Activated B cell treated with CpG ODN at 0.5 μM for 24 hours (primary cell): ENCODE data around the gene BPIFB2. TPM values are rescaled to one million over a fixed set of nuclear protein-coding genes. Genes with fewer than 3 reads are reported as not detected.
A peak's percentile ranks its signal among the peaks of the same experiment; 100 is the strongest.

Experiments used
- ATAC-seq: fragments of 200-7000 bp; cut with Tn5 transposase; one replicate; pipeline ENCODE4 v1.10.0; 2021; ENCODE audit warnings: low read depth, mild to moderate bottlenecking, moderate library complexity
- CTCF ChIA-PET: fragments of 350-600 bp; sonication (Branson Sonifier 250); formaldehyde crosslinking; loops from one replicate; lab custom pipeline; 2021; ENCODE audit warnings: antibody characterized with exemption; lab: Charles Lee
- POLR2A ChIA-PET: fragments of 350-600 bp; sonication (Branson Sonifier 250); formaldehyde crosslinking; loops from one replicate; lab custom pipeline; 2021; ENCODE audit warnings: antibody characterized with exemption; lab: Charles Lee
- DNase-seq: peaks from one replicate; pipeline ENCODE4 v3.0.0; 2022
- H3K27ac Mint-ChIP-seq: one replicate; pipeline ENCODE4 v1.8.0; 2020; ENCODE audit warnings: mixed read lengths
- H3K27me3 Mint-ChIP-seq: one replicate; pipeline ENCODE4 v1.8.0; 2021; ENCODE audit warnings: mixed read lengths
- H3K36me3 Mint-ChIP-seq: one replicate; pipeline ENCODE4 v1.8.0; 2021; ENCODE audit warnings: low read depth, mixed read lengths
- H3K4me1 Mint-ChIP-seq: one replicate; pipeline ENCODE4 v1.8.0; 2021; ENCODE audit warnings: mixed read lengths
- H3K4me3 Mint-ChIP-seq: one replicate; pipeline ENCODE4 v1.8.0; 2020; ENCODE audit warnings: mild to moderate bottlenecking, mixed read lengths
- H3K9me3 Mint-ChIP-seq: one replicate; pipeline ENCODE4 v1.8.0; 2020; ENCODE audit warnings: mixed read lengths
- intact Hi-C: fragments of 100-400 bp; cut with micrococcal nuclease; formaldehyde crosslinking; loops from one replicate; pipeline ENCODE4 v1.15.1; 2024
- total RNA-seq: library from RNA; stranded (reverse); gene quantifications from 2 replicates; pipeline ENCODE4 v1.2.3, GENCODE V29; 2022
- TF ChIP-seq, protein P1 (sequence below): fragments of 200-600 bp; IDR thresholded peaks from one replicate; pipeline ENCODE4 v1.8.0; 2022; ENCODE audit warnings: antibody characterized with exemption, mild to moderate bottlenecking

Gene BPIFB2
- total RNA-seq, 1 donor from 2014 or later, result not detected

DNA sequence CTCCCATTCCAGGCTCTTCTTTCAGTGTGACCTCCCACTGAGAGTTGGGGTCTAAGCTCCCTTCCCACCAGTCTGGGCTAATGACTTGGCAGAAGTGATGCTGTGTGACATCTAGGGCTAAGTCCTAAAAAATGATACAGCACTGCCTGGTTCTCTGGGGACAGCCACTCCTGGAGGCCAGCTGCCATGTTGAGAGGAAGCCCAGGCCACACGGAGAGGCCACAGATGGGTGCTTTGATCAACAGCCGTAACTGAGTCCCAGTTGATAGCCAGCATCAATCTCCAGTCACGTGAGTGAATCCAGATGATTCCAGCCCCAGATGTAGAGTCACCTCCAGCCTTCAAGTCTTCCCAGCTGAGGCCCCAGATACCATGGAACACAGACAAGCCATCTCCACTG is 17.1 kb upstream of the BPIFB2 start:
- intact Hi-C loops, result no loop called here
- CTCF ChIA-PET, result no interaction called here

DNA sequence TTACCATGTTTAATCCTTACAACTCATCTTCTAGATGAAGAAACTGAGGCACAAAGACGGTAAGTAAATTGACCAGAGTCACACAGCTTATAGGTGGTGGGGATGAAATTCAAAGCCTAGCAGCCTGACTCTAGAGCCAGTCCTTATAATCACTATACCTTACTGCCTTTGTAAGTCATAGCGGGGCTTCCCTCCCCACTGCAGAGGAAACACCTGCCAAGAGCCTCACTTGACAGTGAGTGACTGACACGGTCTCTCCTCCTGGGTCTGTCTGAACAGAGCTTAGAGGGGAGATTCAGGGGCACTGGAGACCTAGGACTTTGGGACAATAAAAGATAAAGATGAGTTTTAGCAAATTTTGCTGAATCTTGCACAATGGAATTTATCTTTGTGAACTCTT is 16.1 kb upstream of the BPIFB2 start:
- Mint-ChIP-seq H3K4me1 (peaks cover 23% of the 10 kb centered on the region), H3K9me3 (peaks cover 7% of the 10 kb centered on the region), H3K4me3 (peak overlapping the region; percentile 24), H3K27ac (peak overlapping the region; percentile 26), H3K27me3 (peaks cover 3% of the 10 kb centered on the region), H3K36me3 (no peaks in the 10 kb centered on the region)
- TF ChIP-seq, protein P1, sequence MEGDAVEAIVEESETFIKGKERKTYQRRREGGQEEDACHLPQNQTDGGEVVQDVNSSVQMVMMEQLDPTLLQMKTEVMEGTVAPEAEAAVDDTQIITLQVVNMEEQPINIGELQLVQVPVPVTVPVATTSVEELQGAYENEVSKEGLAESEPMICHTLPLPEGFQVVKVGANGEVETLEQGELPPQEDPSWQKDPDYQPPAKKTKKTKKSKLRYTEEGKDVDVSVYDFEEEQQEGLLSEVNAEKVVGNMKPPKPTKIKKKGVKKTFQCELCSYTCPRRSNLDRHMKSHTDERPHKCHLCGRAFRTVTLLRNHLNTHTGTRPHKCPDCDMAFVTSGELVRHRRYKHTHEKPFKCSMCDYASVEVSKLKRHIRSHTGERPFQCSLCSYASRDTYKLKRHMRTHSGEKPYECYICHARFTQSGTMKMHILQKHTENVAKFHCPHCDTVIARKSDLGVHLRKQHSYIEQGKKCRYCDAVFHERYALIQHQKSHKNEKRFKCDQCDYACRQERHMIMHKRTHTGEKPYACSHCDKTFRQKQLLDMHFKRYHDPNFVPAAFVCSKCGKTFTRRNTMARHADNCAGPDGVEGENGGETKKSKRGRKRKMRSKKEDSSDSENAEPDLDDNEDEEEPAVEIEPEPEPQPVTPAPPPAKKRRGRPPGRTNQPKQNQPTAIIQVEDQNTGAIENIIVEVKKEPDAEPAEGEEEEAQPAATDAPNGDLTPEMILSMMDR, result no peak
- intact Hi-C loops, result no loop called here
- POLR2A ChIA-PET, result interaction anchor here (0.7 to 2.7 kb wide), 3 partner anchors 17 to 21 kb away, joined by 3 to 18 read pairs (median 4); no protein-coding TSS in a partner anchor
- DNase-seq, result no peak
- CTCF ChIA-PET, result no interaction called here
- ATAC-seq, result peak; percentile 83

More for the DNA sequence above, 17.1 kb upstream of the BPIFB2 start:
- DNase-seq (no peak), ATAC-seq (no peak)
- POLR2A ChIA-PET, result interaction anchor here (2.7 kb wide), 1 partner anchor 18 kb away, joined by 18 read pairs; no protein-coding TSS in a partner anchor
- Mint-ChIP-seq H3K4me1 (peaks cover 23% of the 10 kb centered on the region), H3K27ac (no peak overlapping the region), H3K4me3 (no peak overlapping the region), H3K27me3 (peaks cover 3% of the 10 kb centered on the region), H3K36me3 (no peaks in the 10 kb centered on the region), H3K9me3 (peaks cover 7% of the 10 kb centered on the region)
- TF ChIP-seq, protein P1, result no peak

DNA sequence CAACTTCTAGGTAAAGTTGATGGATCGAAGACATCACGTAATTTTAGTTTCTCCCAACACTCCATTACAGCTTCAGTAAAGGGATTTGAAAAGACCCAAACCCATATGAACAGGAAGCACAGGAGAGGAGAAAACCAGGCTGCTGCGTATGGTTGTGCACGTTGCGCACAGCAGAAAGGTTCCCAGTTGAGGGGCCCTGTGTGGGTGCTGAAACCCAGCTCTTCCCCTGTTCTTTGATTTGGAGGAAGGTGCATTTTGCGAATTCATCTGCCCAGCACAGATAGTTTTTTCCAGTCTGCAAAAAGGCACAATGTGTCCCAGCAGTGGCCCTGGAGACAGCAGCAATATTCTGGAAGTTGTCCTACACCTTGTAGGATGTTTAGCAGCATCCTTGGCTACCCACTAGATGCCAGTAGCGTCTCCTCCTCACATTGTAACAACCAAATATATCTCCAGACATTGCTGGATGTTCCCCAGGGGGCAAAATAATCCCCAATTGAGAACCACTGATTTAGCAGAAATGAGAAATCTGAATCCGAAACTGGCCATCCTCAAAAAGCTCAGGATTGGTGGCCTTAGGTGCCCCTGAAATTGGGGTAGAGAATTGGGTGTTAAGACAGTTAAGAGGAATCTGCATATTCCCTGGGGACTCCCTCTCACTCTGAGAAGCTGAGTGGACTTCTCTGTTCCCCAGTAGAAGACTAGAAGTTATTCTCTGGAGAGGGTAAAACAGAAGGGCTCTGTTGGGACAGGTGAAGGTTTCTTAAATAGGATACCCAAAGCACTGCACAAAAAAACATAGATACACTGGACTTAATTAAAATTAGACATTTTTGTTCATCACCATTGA is 15.5 kb upstream of the BPIFB2 start:
- ATAC-seq (peak; percentile 54), DNase-seq (no peak)
- H3K36me3 Mint-ChIP-seq, result no peaks in the 10 kb centered on the region
- TF ChIP-seq, protein P1, result no peak
- H3K27me3 Mint-ChIP-seq, result peaks cover 3% of the 10 kb centered on the region
- ChIA-PET CTCF (interaction anchor here (1.4 kb wide), 1 partner anchor 84 kb away, joined by 3 read pairs; no protein-coding TSS in a partner anchor), POLR2A (interaction anchor here (0.7 to 2.7 kb wide), 3 partner anchors 18 to 22 kb away, joined by 3 to 18 read pairs (median 4); no protein-coding TSS in a partner anchor)
- H3K27ac Mint-ChIP-seq, result peak overlapping the region; percentile 26
- peaks cover 23% of the 10 kb centered on the region for H3K4me1 Mint-ChIP-seq
- H3K9me3 Mint-ChIP-seq, result peaks cover 7% of the 10 kb centered on the region
- intact Hi-C loops, result loop anchor here (1.0 kb wide), 1 partner anchor 20 kb away; no protein-coding TSS in a partner anchor
- peak overlapping the region; percentile 24 for H3K4me3 Mint-ChIP-seq

DNA sequence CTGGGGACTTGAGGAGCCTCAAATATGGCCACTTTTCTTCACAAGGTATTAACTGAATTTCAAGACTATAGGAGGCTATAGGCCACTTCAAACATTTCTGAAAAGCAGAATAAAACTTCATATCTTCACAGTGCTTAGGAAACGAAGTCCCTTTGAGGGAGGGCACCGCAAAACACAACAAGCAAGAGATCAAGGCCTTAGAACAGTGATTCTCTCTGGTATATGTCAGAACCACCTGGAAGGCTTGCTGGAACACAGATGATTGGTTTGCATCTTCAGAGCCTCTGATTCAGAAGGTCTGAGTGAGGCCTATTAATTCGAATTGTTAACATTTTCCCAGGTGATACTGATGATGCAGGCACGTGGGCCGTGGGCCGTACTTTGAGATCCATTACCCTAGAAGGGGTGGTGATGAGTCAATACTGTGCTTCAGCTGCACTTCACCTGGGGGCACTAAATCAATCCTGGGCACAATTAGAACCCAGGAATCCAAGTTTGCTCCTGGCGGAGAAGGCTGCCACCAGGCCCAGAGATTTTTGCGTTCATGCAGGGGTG is 13.9 kb upstream of the BPIFB2 start:
- no peak for DNase-seq
- CTCF ChIA-PET, result interaction anchor here (1.4 kb wide), 1 partner anchor 82 kb away, joined by 3 read pairs; no protein-coding TSS in a partner anchor
- peaks cover 3% of the 10 kb centered on the region for H3K27me3 Mint-ChIP-seq
- no peak overlapping the region for H3K27ac Mint-ChIP-seq
- ATAC-seq, result no peak
- peaks cover 7% of the 10 kb centered on the region for H3K9me3 Mint-ChIP-seq
- peaks cover 23% of the 10 kb centered on the region for H3K4me1 Mint-ChIP-seq
- H3K36me3 Mint-ChIP-seq, result no peaks in the 10 kb centered on the region
- TF ChIP-seq, protein P1, result no peak
- POLR2A ChIA-PET, result no interaction called here
- H3K4me3 Mint-ChIP-seq, result no peak overlapping the region
- intact Hi-C loops, result no loop called here

GRCh38 chr20:32995802-32996201 is 11.7 kb upstream of the BPIFB2 start:
- TF ChIP-seq, protein P1, result no peak
- ChIA-PET CTCF (no interaction called here), POLR2A (no interaction called here)
- intact Hi-C loops, result no loop called here
- no peak overlapping the region for H3K27ac Mint-ChIP-seq
- H3K9me3 Mint-ChIP-seq, result peaks cover 7% of the 10 kb centered on the region
- no peak overlapping the region for H3K4me3 Mint-ChIP-seq
- ATAC-seq, result no peak
- peaks cover 3% of the 10 kb centered on the region for H3K27me3 Mint-ChIP-seq
- no peak for DNase-seq
- H3K36me3 Mint-ChIP-seq, result no peaks in the 10 kb centered on the region
- H3K4me1 Mint-ChIP-seq, result peaks cover 27% of the 10 kb centered on the region
